Activated T-cell treated with anti-CD3 and anti-CD28 coated beads, Interleukin-2, amount 50 U/mL, for 24 hours (primary cell): ENCODE data around the gene ZSWIM6.

Source experiments
- DNase-seq: peaks from one replicate; pipeline ENCODE4 v3.0.0-alpha.2; 2020
- H3K27ac Mint-ChIP-seq: 2 replicates; pipeline ENCODE4 v1.8.0; 2020; ENCODE audit warnings: mild to moderate bottlenecking, mixed read lengths
- H3K27me3 Mint-ChIP-seq: 2 replicates; pipeline ENCODE4 v1.8.0; 2020; ENCODE audit warnings: mixed read lengths
- H3K36me3 Mint-ChIP-seq: 2 replicates; pipeline ENCODE4 v1.8.0; 2020; ENCODE audit warnings: low read depth, mixed read lengths
- H3K4me1 Mint-ChIP-seq: 2 replicates; pipeline ENCODE4 v1.8.0; 2020; ENCODE audit warnings: low read depth, mixed read lengths
- H3K4me3 Mint-ChIP-seq: 2 replicates; pipeline ENCODE4 v1.8.0; 2020; ENCODE audit warnings: mild to moderate bottlenecking, moderate library complexity, mixed read lengths
- H3K9me3 Mint-ChIP-seq: 2 replicates; pipeline ENCODE4 v1.8.0; 2020; ENCODE audit warnings: mixed read lengths

ZSWIM6 gene

DNA sequence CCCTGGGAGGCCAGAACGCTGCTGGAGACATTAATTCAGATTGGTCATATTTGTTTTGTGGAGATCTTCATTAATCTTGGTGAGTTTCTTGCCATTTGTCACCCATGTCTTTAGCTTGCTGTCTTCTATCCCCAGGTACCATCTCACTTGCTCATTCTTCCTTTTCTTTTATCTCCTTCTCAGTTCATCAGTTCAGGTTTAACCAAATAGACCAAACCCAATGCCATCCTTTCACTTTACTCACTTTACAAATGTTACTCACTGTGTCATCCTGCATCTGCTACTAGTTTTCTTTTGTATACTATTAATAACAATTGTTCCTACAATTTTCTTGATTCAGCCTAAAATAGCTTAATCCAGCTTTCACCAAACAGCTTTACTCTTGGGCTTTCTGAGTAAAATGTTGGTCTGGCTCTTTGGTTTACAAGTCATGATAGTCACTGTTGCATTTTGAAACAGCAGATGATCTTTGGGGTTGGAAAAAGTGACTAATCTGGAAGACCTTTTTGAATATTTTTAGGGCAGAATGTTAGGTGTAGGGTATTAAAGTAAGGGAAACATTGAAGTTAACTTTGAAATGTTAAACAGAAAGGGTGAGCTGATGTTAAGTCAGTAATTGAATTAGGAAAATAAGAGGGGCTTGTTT lies 246.9 kb downstream of the ZSWIM6 start:
- Mint-ChIP-seq H3K9me3 (no peaks in the 10 kb centered on the region), H3K36me3 (no peaks in the 10 kb centered on the region), H3K4me1 (peaks cover 10% of the 10 kb centered on the region), H3K4me3 (no peak overlapping the region), H3K27me3 (peaks cover 7% of the 10 kb centered on the region), H3K27ac (no peak overlapping the region)
- DNase-seq: no peak

DNA sequence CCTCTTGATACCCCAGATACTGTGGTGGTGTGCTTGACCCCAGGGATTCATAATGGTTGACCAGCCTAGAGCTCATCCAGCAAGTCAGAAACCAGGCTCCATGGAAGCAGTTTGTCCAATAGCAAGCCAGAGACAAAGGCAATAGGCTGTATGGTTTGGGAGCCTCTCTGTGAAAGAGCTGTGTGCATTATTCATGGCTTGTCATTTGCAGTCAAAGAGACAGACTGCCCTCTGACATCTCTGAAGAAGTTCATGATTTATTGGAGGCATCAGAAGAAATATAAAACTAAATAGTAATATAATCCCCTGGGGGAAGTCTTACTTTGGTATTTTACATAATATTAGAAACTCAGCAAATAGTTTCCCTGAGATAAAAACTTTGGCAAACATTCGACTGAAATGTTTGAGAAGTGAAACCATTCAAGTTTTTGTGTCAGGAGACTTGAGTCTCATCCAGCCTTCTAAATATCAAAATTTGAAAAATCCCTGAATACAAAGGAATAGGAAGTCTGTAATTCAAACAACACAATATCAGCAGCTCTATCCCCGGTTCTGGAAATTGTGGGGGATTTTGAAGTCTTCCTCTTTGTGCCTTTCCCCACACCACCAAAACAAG lies 250.3 kb downstream of the ZSWIM6 start:
- Mint-ChIP-seq H3K27ac (no peak overlapping the region), H3K36me3 (no peaks in the 10 kb centered on the region), H3K9me3 (peaks cover under 1% of the 10 kb centered on the region), H3K4me1 (peaks cover 10% of the 10 kb centered on the region), H3K27me3 (peaks cover 19% of the 10 kb centered on the region), H3K4me3 (no peak overlapping the region)
- no peak for DNase-seq

DNA sequence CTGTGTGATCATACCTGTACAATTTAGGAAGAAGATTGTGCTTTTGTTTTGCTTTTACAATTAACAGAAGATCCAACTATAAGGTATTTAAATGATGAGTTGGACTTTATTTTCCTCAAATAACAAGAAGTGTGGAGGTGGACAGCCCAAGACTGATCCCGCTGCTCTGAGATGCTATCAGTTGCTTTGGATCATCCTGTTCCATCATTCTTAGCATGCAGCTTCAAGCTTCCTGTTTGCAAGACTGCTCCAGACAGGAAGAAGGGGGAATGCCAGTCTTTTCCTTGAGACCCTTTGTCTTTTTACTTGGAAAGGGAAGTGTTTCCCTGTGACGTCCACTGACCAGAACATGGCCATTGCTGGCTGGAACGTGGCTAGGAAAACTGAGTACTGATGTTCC lies 250.8 kb downstream of the ZSWIM6 start:
- peaks cover 3% of the 10 kb centered on the region for H3K9me3 Mint-ChIP-seq
- H3K4me3 Mint-ChIP-seq: no peak overlapping the region
- peaks cover 19% of the 10 kb centered on the region for H3K27me3 Mint-ChIP-seq
- H3K4me1 Mint-ChIP-seq: peaks cover 10% of the 10 kb centered on the region
- no peak overlapping the region for H3K27ac Mint-ChIP-seq
- no peaks in the 10 kb centered on the region for H3K36me3 Mint-ChIP-seq
- no peak for DNase-seq

- DNase-seq: no peak
- peaks cover 10% of the 10 kb centered on the region for H3K4me1 Mint-ChIP-seq
- H3K27ac Mint-ChIP-seq: no peak overlapping the region
- H3K27me3 Mint-ChIP-seq: peaks cover 19% of the 10 kb centered on the region
- H3K9me3 Mint-ChIP-seq: peaks cover 3% of the 10 kb centered on the region
- no peak overlapping the region for H3K4me3 Mint-ChIP-seq
- H3K36me3 Mint-ChIP-seq: no peaks in the 10 kb centered on the region
Observed at GRCh38 chr5:61586096-61587084, 254.3 kb downstream of the ZSWIM6 start.

GRCh38 chr5:61587125-61587524 lies 255.1 kb downstream of the ZSWIM6 start:
- peaks cover 3% of the 10 kb centered on the region for H3K9me3 Mint-ChIP-seq
- H3K27me3 Mint-ChIP-seq: peaks cover 22% of the 10 kb centered on the region
- peaks cover 10% of the 10 kb centered on the region for H3K4me1 Mint-ChIP-seq
- no peak overlapping the region for H3K4me3 Mint-ChIP-seq
- H3K27ac Mint-ChIP-seq: no peak overlapping the region
- no peak for DNase-seq
- no peaks in the 10 kb centered on the region for H3K36me3 Mint-ChIP-seq

GRCh38 chr5:61588216-61588615 lies 256.2 kb downstream of the ZSWIM6 start:
- no peak for DNase-seq
- peaks cover 3% of the 10 kb centered on the region for H3K4me1 Mint-ChIP-seq
- H3K27me3 Mint-ChIP-seq: peaks cover 25% of the 10 kb centered on the region
- no peaks in the 10 kb centered on the region for H3K36me3 Mint-ChIP-seq
- no peak overlapping the region for H3K4me3 Mint-ChIP-seq
- H3K9me3 Mint-ChIP-seq: peaks cover 3% of the 10 kb centered on the region
- no peak overlapping the region for H3K27ac Mint-ChIP-seq

GRCh38 chr5:61589946-61590345 lies 257.9 kb downstream of the ZSWIM6 start:
- Mint-ChIP-seq H3K27ac (no peak overlapping the region), H3K36me3 (no peaks in the 10 kb centered on the region), H3K4me1 (no peaks in the 10 kb centered on the region), H3K27me3 (peaks cover 17% of the 10 kb centered on the region), H3K9me3 (peaks cover 3% of the 10 kb centered on the region), H3K4me3 (no peak overlapping the region)
- DNase-seq: no peak

GRCh38 chr5:61590473-61590872 lies 258.4 kb downstream of the ZSWIM6 start:
- H3K27ac Mint-ChIP-seq: no peak overlapping the region
- no peak for DNase-seq
- peaks cover 3% of the 10 kb centered on the region for H3K9me3 Mint-ChIP-seq
- H3K36me3 Mint-ChIP-seq: no peaks in the 10 kb centered on the region
- H3K4me3 Mint-ChIP-seq: no peak overlapping the region
- H3K4me1 Mint-ChIP-seq: no peaks in the 10 kb centered on the region
- H3K27me3 Mint-ChIP-seq: peaks cover 13% of the 10 kb centered on the region

- Mint-ChIP-seq H3K27ac (no peak overlapping the region), H3K4me3 (no peak overlapping the region), H3K36me3 (no peaks in the 10 kb centered on the region), H3K9me3 (peaks cover 3% of the 10 kb centered on the region), H3K4me1 (no peaks in the 10 kb centered on the region), H3K27me3 (peaks cover 13% of the 10 kb centered on the region)
- no peak for DNase-seq
Observed at GRCh38 chr5:61591859-61592258, 259.8 kb downstream of the ZSWIM6 start.

DNA sequence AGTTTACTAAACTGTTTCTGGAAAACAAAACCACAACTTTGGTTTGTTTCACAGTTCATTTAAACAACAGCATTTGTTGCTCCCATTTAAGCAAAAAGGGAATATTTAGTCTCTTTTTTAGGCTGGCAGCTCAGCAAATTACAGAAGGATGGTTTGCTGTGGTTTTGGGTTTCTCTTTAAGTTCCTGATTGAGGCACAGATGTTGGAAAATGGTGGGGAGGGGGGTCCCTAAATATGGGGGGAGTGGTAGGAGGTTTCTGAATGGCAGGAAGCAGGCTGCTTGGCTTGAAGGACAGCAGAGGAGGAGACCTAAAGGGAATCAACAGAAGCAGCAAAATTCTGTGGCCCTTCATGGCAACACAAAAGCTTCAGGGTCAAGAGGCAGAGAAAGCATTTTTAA lies 263.4 kb downstream of the ZSWIM6 start:
- Mint-ChIP-seq H3K27ac (no peak overlapping the region), H3K4me3 (no peak overlapping the region), H3K4me1 (no peaks in the 10 kb centered on the region), H3K36me3 (no peaks in the 10 kb centered on the region), H3K27me3 (peaks cover 21% of the 10 kb centered on the region), H3K9me3 (no peaks in the 10 kb centered on the region)
- no peak for DNase-seq
